Effector memory CD4-positive, alpha-beta T cell (primary cell): ENCODE data around the gene AGAP1.

ENCODE experiments used
- DNase-seq, 3 donors: peaks; one replicate each; pipeline ENCODE4 v3.0.0-alpha.2; 2020
- H3K27ac ChIP-seq: 2 replicates; pipeline ENCODE4 v1.7.0; 2013; ENCODE audit warnings: mild to moderate bottlenecking, low read length, moderate library complexity; ENCODE audit not compliant: insufficient read depth, poor library complexity, severe bottlenecking
- H3K27me3 ChIP-seq: replicated peaks from 2 replicates; pipeline ENCODE4 v1.7.0; 2013; ENCODE audit warnings: mild to moderate bottlenecking, low read length; ENCODE audit not compliant: insufficient read depth, control insufficient read depth, poor library complexity, severe bottlenecking
- H3K36me3 ChIP-seq: 2 replicates; pipeline ENCODE4 v1.7.0; 2013; ENCODE audit warnings: mild to moderate bottlenecking, low read length, moderate library complexity; ENCODE audit not compliant: control insufficient read depth, insufficient read depth
- H3K4me1 ChIP-seq: 2 replicates; pipeline ENCODE4 v1.7.0; 2013; ENCODE audit warnings: low read length, mild to moderate bottlenecking; ENCODE audit not compliant: control insufficient read depth, insufficient read depth, poor library complexity, severe bottlenecking
- H3K4me3 ChIP-seq: 2 replicates; pipeline ENCODE4 v1.7.0; 2013; ENCODE audit warnings: low read length, low read depth, mild to moderate bottlenecking; ENCODE audit not compliant: insufficient read depth, poor library complexity, severe bottlenecking
- H3K9me3 ChIP-seq: 2 replicates; pipeline ENCODE4 v1.7.0; 2013; ENCODE audit warnings: mild to moderate bottlenecking, low read length, moderate library complexity; ENCODE audit not compliant: control insufficient read depth

AGAP1 gene

GRCh38 chr2:235688511-235689426 is 194.9 kb downstream of the AGAP1 start:
- no peaks in the 10 kb centered on the region for H3K27me3 ChIP-seq
- H3K9me3 ChIP-seq: no peaks in the 10 kb centered on the region
- no peak overlapping the region for H3K4me3 ChIP-seq
- peaks cover 2% of the 10 kb centered on the region for H3K4me1 ChIP-seq
- no peaks in the 10 kb centered on the region for H3K36me3 ChIP-seq
- DNase-seq: no peak
- H3K27ac ChIP-seq: no peak overlapping the region

GRCh38 chr2:235689427-235689853 is 195.6 kb downstream of the AGAP1 start:
- H3K36me3 ChIP-seq: no peaks in the 10 kb centered on the region
- H3K4me1 ChIP-seq: peaks cover 2% of the 10 kb centered on the region
- no peak overlapping the region for H3K4me3 ChIP-seq
- DNase-seq: no peak
- H3K27me3 ChIP-seq: no peaks in the 10 kb centered on the region
- no peaks in the 10 kb centered on the region for H3K9me3 ChIP-seq
- H3K27ac ChIP-seq: no peak overlapping the region

- H3K27ac ChIP-seq: no peak overlapping the region
- no peaks in the 10 kb centered on the region for H3K27me3 ChIP-seq
- H3K36me3 ChIP-seq: no peaks in the 10 kb centered on the region
- peaks cover 2% of the 10 kb centered on the region for H3K4me1 ChIP-seq
- no peak overlapping the region for H3K4me3 ChIP-seq
- H3K9me3 ChIP-seq: no peaks in the 10 kb centered on the region
- DNase-seq: no peak
Observed at GRCh38 chr2:235690082-235690808, 196.4 kb downstream of the AGAP1 start.

- Histone ChIP-seq H3K9me3 (no peaks in the 10 kb centered on the region), H3K36me3 (no peaks in the 10 kb centered on the region), H3K4me1 (no peaks in the 10 kb centered on the region), H3K27me3 (no peaks in the 10 kb centered on the region), H3K27ac (no peak overlapping the region), H3K4me3 (no peak overlapping the region)
- DNase-seq: no peak
Observed at GRCh38 chr2:235690809-235691450, 197.1 kb downstream of the AGAP1 start.

- Histone ChIP-seq H3K9me3 (no peaks in the 10 kb centered on the region), H3K4me1 (no peaks in the 10 kb centered on the region), H3K27me3 (no peaks in the 10 kb centered on the region), H3K36me3 (no peaks in the 10 kb centered on the region), H3K4me3 (no peak overlapping the region), H3K27ac (no peak overlapping the region)
- DNase-seq: no peak
Observed at GRCh38 chr2:235692076-235692475, 198.2 kb downstream of the AGAP1 start.

- Histone ChIP-seq H3K36me3 (no peaks in the 10 kb centered on the region), H3K27ac (no peak overlapping the region), H3K9me3 (no peaks in the 10 kb centered on the region), H3K4me3 (no peak overlapping the region), H3K4me1 (no peaks in the 10 kb centered on the region), H3K27me3 (no peaks in the 10 kb centered on the region)
- DNase-seq: no peak
Observed at GRCh38 chr2:235692671-235693171, 198.9 kb downstream of the AGAP1 start.

GRCh38 chr2:235693279-235693678 is 199.4 kb downstream of the AGAP1 start:
- H3K4me1 ChIP-seq: no peaks in the 10 kb centered on the region
- no peak overlapping the region for H3K27ac ChIP-seq
- no peaks in the 10 kb centered on the region for H3K36me3 ChIP-seq
- no peaks in the 10 kb centered on the region for H3K9me3 ChIP-seq
- DNase-seq: no peak
- no peak overlapping the region for H3K4me3 ChIP-seq
- no peaks in the 10 kb centered on the region for H3K27me3 ChIP-seq

GRCh38 chr2:235694721-235695601 is 201.1 kb downstream of the AGAP1 start:
- Histone ChIP-seq H3K9me3 (no peaks in the 10 kb centered on the region), H3K36me3 (no peaks in the 10 kb centered on the region), H3K4me3 (no peak overlapping the region), H3K27ac (no peak overlapping the region), H3K27me3 (no peaks in the 10 kb centered on the region), H3K4me1 (no peaks in the 10 kb centered on the region)
- DNase-seq: no peak

- H3K27me3 ChIP-seq: no peaks in the 10 kb centered on the region
- H3K4me1 ChIP-seq: no peaks in the 10 kb centered on the region
- no peak overlapping the region for H3K4me3 ChIP-seq
- H3K9me3 ChIP-seq: no peaks in the 10 kb centered on the region
- no peaks in the 10 kb centered on the region for H3K36me3 ChIP-seq
- H3K27ac ChIP-seq: no peak overlapping the region
- no peak for DNase-seq
Observed at GRCh38 chr2:235695602-235695895, 201.7 kb downstream of the AGAP1 start.
